HG02610 (cell line): ENCODE data around the gene SLC6A16.
"Not testable (repeated sequence)": the region's sequence is repeated elsewhere in the genome, so short reads cannot be mapped to it uniquely, and the experiment has no call there.

Experiments
- ATAC-seq: cut with Tn5 transposase; IDR thresholded peaks from one replicate; pipeline ENCODE4 v1.9.1; 2021; ENCODE audit warnings: mild to moderate bottlenecking, moderate library complexity; ENCODE audit not compliant: unreplicated experiment

SLC6A16 gene

DNA sequence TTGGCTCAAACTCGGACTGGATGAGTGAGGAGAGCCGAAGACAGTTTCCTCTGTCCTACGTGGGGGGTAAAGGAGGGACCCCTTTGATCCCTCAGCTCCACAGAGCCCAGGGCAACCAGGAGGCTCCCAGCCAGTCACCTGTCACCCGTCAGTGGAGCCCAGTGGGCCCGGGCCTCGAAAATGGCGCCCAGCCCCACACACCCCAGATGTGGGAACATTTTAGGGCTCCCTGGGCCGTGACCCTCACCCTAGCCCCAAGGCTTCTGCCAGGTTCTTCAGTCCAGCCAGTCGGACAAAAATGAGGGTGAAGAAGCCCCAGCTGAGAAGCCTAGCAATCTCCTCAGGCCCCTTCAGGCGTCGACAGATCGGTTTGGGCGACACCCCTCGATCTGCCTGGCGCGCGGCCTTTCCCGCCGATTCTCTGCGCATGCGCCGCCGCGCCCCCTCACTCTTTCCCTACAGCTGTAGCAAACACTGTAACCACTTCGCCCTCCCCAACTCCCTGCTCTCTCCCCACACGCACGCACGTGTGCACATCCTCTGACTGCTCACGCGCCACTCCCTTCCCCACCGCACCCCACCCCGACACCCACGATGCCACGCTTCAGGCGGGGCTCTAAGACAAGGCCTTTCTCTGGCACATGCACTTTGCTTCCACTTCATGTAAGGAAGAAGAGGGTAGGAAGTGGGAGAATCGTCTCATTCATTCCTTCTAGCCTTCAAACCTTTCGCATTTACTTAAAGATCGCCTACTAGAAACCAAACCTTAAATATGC, at the start of gene SLC6A16:
SLC6A16 (minus strand) TSS at position 391 of the 776 bp plus-strand sequence. CDS start 13,844 bp downstream, outside the sequence.
- ATAC-seq = no peak

DNA sequence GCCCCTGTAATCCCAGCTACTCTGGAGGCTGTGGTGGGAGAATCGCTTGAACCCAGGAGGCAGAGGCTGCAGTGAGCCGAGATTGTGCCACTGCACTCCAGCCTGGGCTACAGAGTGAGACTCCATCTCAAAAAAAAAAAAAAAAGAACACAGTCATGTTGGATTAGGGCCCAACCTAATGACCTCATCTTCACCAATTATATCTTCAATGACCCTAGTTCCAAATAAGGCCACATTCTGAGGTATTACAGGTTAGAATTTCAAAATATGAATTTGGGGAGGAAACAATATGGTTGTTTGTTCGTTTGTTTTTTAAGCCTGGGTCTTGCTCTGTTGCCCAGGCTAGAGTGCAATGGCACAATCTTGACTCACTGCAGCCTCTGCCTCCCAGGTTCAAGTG, 48.2 kb upstream of the SLC6A16 start:
- ATAC-seq = not testable (repeated sequence)

DNA sequence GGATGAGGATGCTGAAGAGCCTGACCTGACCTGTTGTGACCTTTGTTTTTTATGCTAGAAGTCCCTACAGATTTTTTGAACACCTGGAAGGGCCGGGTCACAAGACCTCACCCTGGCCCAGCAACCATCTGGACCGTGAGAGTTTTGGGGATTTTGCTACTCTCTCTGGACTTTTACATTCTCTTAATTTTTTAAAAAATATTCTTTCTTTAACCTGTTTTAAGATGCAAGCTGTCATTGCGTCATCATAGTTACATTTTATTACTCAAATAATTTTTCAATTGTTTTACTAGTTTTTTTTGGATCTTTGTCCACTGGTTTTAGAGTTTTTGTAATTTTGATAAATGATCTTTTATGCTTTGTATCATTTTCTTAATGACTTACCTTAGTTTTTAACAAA, 46.2 kb upstream of the SLC6A16 start:
- no peak for ATAC-seq

DNA sequence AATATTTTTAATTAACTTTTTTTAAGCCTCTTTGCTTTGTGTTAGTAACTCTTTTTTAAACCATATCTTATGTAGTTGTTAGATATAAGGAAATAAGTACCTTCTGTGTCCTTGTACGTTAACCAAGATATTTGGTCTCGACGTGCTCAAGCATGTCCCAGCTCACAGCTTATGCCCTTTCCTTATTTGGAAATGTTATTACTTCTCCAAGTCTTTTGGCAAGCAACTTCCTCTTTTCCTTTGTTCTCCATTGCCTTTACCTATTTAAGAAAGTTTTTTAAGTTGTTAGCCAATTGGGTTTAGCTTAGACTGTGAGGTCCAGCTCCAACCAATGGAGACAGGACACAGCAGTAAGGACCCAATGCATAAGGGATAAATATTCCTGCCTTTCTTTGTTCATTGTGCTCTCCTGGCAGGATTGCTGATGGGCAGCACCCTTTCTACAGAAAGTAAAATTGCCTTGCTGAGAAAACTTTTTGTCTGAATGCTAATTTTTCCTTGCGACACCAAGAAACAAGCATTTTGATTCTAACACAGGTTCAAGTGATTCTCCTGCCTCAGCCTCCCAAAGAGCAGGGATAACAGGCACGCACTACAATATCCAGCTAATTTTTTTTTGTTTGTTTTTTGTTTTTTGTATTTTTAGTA, 43.8 kb upstream of the SLC6A16 start:
- no peak for ATAC-seq

DNA sequence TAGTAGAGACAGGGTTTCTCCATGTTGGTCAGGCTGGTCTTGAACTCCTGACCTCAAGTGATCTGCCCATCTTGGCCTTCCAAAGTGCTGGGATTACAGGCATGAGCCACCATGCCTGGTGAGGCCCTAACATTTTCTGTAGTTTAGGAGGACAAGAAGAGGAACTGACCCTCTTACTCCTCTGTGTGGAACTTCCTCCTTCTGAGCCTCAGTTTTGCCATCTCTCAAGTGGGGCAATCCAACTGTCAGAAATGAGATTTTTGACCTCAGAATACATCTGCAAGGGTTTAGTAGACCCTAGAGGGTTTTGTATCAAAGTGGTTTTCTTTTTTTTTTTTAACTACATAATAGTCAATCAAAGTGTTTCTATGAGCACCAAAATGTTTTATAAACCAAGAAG, 41.1 kb upstream of the SLC6A16 start:
- ATAC-seq = no peak

DNA sequence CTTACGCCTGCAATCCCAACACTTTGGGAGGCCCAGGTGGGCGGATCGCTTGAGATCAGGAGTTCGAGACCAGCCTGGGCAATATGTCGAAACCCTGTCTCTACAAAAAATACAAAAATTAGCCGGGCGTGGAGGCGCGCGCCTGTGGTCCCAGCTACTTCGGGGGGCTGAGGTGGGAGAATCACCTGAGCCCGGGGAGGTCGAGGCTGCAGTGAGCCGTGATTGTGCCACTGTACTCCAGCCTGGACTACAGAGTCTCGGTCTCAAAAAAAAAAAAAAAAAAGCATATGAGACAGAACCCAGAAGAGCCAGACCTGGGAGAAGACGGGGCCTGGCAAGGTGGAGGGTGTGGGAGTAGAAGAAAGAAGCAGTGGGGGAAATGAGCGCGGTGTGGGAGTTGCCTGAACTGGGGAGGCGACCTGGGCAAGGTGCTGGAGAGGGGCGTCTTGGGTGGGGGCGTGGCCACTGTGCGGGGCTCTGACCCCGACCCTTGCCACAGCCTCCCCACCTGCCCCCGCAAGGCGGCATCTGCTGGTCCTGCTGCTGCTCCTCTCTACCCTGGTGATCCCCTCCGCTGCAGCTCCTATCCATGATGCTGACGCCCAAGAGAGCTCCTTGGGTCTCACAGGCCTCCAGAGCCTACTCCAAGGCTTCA, 39.2 kb upstream of the SLC6A16 start:
- no peak for ATAC-seq

DNA sequence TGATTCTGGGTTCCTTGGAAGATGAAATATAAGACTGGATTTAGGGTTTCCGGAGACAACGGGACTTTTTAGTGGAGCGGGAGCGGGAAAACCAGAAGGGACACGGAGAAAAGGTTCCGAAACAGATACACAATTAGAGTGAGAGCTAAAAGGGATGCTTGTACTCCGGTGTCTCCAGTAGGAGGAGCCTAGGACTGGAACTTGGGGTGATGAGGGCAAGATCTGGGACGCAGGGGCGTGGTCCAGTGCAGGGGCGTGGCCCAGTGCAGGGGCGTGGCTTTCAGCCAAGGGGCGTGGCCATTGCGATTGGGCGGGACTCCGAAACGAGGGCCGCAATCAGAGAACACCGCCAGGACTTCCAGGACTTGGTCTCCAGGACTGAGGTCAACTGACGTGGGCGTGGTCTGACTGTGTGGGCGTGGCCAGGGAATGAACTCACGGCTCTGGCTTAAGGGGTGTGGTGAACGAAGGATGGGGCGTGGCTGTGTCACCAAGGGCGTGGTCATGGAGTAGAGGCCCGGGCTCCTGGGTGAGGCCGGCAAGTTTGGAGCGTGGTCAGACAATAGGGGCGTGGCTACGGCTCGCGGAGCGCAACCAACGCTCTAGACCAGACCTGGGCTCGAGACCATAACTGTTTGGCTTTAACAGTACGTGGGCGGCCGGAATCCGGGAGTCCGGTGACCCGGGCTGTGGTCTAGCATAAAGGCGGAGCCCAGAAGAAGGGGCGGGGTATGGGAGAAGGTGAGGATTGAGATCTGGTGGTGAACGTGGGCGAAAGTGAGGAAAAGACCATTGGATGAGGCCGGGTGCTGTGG, 38.5 kb upstream of the SLC6A16 start, which contains the start of gene DKKL1:
DKKL1 (plus strand) TSS at position 610 of the 815 bp plus-strand sequence; CDS start at position 732, 122 bp downstream.
- ATAC-seq = no peak

DNA sequence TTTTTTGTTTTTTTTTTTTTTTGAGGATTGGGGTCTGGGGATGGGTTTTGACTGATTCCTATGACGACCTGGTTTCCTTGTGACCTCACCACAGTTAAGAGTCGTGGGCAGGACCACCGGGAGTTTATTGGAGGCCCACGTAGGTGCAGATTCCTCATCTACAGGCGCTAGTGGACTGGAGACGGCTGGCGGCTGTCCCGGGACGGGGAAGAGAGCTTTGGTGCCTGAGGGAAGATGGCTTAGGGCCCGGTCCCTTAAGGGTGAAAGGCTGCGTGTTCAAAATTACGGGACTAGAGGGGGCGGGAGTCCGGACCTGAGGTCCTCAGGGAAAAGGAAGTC, 37.9 kb upstream of the SLC6A16 start:
- no peak for ATAC-seq

DNA sequence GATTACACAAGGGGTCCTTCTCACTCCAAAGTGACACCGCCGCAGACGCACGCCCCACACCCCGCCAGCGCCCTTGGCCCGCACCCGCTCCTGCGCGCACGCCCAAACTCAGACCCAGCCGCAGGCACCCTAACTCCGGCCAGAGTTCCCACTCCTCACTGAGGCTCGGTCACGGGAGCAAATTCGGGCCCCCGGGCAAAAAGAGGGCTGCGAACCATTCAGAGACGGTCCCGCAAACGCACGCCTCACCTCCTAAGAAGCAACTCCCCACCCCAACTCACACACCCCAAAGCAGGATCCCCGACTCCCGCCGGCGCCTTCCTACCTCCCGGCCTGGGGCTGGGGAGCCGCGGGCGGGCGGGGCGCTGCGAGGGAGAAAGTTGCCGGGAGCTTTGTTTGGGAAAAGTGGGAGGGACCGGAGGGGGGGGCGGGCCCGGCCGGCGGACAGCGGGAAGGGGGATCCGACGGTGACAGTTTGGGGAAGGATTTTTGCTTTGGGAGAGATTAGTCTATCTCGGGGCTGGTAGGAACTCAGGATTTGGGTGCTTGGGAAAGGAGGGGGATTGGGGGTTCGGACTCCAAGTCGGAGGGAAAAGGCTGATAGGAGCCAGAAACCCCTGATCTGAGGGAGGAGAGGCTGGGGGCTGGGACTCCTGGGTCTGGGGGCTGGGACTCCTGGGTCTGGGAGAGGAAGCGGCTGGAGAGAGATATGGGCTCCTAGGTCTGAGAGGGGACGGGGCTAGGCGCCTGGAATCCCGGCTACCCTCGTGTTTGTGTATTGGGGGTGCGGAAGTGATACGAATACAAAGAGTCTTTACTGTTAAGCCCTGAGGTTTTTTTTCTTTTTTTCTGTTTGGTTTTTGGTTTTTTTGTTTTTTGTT, 37.3 kb upstream of the SLC6A16 start, which contains the start of gene TEAD2:
TEAD2 (minus strand) TSS at position 369 of the 881 bp plus-strand sequence. CDS start 2,341 bp downstream, outside the sequence.
- no peak for ATAC-seq

DNA sequence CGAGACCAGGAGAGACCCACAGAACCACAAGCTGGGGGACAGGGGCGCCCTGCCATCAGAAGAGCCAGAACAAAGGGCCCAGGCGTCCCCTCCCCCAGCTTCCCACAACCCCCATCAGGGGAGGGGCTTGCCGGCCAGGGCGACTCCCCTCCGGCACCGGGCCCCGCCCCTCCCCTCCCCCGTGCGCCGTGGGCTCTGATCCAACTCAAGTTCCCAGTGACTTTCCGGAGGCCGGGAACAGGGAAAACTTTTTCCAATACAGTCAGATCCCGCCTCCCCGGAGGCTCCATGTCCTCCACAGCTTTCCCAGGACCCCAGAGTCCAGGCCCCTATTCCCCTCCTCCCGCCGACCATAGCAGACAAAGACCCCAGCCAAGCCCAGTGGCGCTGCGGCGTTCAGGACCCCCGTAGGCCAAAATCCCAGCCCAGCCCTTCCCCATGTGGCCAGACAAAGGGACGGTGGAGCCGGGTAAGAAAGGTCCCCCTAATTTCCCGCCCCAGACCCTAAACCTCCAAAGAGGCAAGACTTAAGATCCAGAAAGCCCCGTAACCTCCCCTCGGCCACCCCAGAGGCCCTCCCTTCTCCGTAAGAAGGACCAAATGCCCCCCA, 36.6 kb upstream of the SLC6A16 start:
- no peak for ATAC-seq

DNA sequence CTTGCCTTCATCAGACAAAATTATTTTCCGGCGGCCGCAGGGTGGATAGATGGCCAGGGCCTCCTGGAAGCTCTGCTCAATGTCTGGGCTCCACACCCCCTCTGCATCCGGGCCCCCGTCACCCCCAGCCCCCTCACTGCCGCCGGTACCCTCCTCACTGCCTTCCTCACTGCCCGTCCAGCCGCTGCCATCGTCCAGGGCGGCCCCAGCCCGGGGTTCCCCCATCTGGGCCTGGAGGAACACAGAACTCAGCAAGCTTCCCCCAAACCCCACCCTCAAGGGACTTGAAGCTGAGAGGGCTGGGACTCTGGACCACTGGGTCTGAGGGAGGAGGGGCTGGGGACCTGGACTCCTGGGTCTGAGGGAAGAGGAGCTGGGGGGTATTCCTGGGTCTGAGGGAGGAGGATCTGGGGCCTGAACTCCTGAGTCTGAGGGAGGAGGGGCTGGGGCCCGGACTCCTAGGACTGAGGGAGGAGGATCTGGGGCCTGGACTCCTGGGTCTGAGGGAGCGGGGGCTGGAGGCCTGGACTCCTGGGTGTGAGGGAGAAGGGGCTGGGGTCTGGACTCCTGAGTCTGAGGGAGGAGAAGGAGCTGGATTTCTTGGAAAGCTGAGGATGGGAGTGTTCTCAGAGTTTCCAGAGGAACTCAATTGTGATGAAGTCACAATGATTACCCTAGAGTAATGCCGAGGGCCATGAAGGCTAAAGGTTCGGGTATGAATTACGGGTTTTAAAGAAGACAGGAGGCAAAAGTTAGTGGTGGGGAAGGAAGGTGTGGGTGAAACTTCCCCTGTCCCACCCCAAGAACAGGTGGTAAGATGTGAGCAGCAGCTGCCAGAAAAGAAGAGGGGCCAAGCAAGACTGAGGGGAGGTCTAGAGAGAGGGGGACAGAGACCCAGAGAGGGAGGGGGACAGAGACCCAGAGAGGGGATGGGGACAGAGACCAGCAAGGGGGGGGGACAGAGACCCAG, 35.1 kb upstream of the SLC6A16 start:
- ATAC-seq = no peak

DNA sequence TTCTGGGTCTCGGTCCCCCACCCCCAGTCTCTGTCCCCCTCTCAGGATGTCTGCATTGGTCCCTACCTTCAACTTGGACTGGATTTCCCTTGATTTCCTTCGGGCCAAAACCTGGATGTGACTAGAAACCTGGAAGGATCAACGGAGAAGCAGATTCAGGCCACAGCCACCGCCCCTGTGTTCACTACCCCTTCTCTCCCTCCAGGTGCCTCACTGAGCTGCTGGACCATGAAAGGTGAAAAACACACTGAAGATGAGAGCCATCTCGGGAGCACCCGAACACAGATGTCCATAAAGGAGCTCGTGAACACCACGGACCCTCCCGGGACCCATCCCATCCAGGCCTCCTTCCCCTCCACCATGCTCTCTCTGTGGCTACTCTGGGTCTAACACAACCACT, 32.2 kb upstream of the SLC6A16 start:
- no peak for ATAC-seq

DNA sequence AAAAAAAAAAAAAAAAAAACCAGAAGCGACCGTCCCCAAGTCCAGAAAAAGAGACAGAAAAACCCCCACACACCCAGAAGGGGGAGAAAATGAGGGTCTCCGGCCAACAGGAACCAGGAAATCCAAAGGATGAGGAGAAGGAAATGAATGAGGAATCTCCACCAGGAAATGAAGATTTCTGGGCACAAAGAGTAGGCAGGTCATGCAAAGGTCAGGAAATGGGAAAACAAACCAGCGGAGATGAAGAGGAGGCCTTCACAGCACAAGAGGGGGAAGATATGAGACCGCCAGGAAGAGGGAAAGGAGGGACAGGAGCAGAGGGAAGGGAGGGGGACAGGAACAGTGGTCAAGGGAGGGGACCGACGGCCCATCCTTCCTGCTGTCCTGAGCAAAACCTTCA, 31.4 kb upstream of the SLC6A16 start:
- no peak for ATAC-seq

DNA sequence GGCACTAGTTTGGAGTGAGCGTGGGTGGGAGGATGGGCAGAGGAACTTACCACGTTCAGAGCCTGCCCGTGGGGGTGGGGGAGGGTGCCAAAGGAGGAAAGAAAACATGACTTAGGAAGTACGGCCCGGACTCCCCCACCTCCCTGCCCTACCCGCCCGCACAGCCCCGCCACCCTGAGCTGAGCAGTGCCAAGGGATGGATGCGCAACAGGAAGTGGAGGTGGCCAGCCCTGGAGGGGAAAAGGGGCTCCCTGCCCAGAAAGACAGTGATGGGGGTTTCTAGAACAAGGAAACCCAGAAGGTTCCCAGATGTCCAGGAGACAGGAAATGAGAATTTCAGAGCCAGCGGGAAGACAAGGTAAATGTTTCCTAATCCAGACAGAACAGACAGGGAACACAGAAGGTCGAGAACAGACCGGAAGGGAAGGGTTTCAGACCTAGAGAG, 30.9 kb upstream of the SLC6A16 start:
- ATAC-seq = no peak

DNA sequence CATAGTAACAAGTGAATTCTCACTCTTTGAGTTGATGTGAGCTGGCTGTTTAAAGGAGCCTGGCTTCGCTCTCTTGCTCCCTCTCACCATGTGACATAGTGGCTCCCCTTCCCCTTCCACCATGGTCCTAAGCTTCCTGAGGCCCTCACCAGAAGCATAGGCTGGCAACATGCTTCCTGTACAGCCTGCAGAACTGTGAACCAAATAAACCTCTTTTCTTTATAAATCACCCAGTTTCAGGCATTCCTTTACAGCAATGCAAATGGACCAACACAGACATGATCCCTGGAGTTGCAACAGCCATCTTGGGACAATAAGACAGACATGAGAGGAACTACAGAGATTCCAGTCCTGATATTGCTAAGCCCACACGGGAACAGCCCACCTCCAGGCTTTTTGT, 24.6 kb upstream of the SLC6A16 start:
- ATAC-seq = no peak

DNA sequence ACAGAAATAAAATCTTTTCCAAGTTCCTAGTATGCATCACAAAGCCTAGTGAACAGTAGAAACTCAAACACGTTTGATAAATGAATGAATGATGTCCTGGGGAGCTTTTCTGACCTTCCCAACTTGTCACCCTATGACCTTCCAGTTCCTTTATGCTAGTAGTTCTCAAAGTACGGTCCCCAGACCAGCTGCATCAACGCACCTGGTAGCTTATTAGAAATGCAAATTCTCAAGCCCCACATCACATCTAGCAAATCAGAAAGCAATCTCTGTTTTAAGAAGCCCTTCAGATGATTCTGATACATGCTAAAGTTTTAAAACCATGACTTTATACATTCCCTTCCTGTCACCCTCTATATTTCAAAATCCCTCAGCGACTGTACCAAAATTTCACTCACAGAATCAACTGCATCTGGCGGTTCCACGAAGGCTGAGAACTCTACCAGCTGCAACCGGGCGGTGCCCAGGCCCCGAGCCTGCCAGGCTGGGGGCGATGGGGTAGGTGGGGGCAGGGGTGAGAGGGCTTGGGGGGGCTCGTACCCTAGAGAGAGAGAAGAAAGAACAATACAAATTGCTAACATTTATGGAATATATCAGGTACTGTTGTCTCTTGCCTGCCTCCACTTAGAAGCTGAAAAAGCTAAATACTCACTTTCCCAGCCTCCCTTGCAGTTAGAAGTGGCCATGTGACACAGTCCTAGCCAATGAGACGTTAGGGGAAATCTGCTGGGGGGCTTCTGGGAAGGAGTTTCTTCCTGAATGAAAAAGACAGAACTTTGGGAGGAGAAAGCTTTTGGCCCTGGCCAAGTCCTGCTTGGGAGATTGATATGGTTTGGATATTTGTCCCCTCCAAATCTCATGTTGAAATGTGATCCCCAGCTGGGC, 23.6 kb upstream of the SLC6A16 start:
- no peak for ATAC-seq

DNA sequence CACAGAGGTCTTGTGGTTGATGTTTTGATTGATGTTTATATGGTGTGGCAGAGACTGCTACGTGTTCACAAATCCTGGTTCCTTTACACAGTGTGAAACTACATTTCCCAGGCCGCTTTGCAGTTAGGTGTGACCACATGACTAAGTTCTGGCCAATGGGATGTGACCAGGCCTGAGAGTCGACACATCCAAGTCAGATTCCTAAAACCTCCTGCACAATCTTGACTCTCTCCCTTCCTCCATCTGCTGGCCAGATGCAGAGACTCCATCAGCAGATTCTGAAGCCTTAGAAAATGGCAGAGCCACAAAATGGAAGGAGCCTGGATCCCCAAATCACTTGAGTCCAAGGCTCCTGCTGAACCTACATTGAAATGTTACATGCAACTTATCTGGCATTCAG, 22.8 kb upstream of the SLC6A16 start:
- no peak for ATAC-seq
